SU-DHL-6 (cell line): ENCODE data around the gene CLEC12A.

ENCODE experiments used
- CTCF ChIP-seq: fragments of 200-600 bp; sonication (generic); IDR thresholded peaks from one replicate; pipeline ENCODE4 v1.5.1; 2017; ENCODE audit warnings: antibody characterized with exemption, mild to moderate bottlenecking, low read length, moderate library complexity; ENCODE audit not compliant: insufficient read depth, poor library complexity, severe bottlenecking
- EZH2phosphoT487 ChIP-seq: fragments of 200-600 bp; sonication (generic), shearing (Covaris generic); conservative IDR thresholded peaks from 2 replicates; pipeline ENCODE4 v1.6.1; 2018; ENCODE audit warnings: mild to moderate bottlenecking, antibody characterized with exemption, low read length, moderate library complexity, mixed read lengths

- TF ChIP-seq EZH2phosphoT487 = no peak
- TF ChIP-seq CTCF = no peak
Observed at GRCh38 chr12:10015450-10015849, 44.2 kb downstream of the CLEC12A start.
